GM12801 (cell line): ENCODE data around the gene ALDH5A1.

Experiments
- CTCF ChIP-seq: IDR thresholded peaks from one replicate; pipeline ENCODE4 v1.5.1; 2011; ENCODE audit warnings: control low read depth; ENCODE audit not compliant: insufficient read length; ENCODE audit errors: extremely low read depth

Gene ALDH5A1

GRCh38 chr6:24489470-24489869 is 5.3 kb upstream of the ALDH5A1 start, which contains the start of gene GPLD1:
TSS of gene GPLD1 (minus strand) at chr6:24489578. CDS start at chr6:24489511, 67 bp downstream.
- TF ChIP-seq CTCF: no peak

- TF ChIP-seq CTCF: no peak
Measured at GRCh38 chr6:24489881-24490280, 4.9 kb upstream of the ALDH5A1 start.

GRCh38 chr6:24490948-24491347 is 3.8 kb upstream of the ALDH5A1 start:
- TF ChIP-seq CTCF: no peak

- no peak for TF ChIP-seq CTCF
Measured at GRCh38 chr6:24492475-24492874, 2.3 kb upstream of the ALDH5A1 start.

- no peak for TF ChIP-seq CTCF
Measured at GRCh38 chr6:24493945-24494820, 586 bp upstream of the ALDH5A1 start.

GRCh38 chr6:24497254-24497970 is 2.6 kb downstream of the ALDH5A1 start:
- TF ChIP-seq CTCF: no peak

- TF ChIP-seq CTCF: no peak
Measured at GRCh38 chr6:24500683-24501082, 5.9 kb downstream of the ALDH5A1 start.
